Aorta (tissue), 5 donors: ENCODE results near the gene HP1BP3. TPM values are rescaled to one million over a fixed set of nuclear protein-coding genes. Genes with fewer than 3 reads are reported as not detected.
"Not testable (repeated sequence)": the region's sequence is repeated elsewhere in the genome, so short reads cannot be mapped to it uniquely, and the experiment has no call there.

ENCODE experiments used
- ATAC-seq: fragments of 200-7000 bp; cut with Tn5 transposase; one replicate; pipeline ENCODE4 v1.9.1; 2022; ENCODE audit warnings: moderate library complexity; ENCODE audit not compliant: low FRiP score
- DNase-seq, 2 donors: peaks; one replicate each; pipeline ENCODE4 v3.0.0-alpha.2; 2020
- H3K27ac ChIP-seq, 2 donors: one replicate each; pipeline ENCODE4 v1.5.1; 2013; ENCODE audit warnings: low read length in 2 of 2, mild to moderate bottlenecking in 2 of 2, moderate library complexity in 2 of 2, control low read depth in 1 of 2, inconsistent platforms in 1 of 2, low read depth in 1 of 2
- H3K27me3 ChIP-seq, 2 donors: one replicate each; pipeline ENCODE4 v1.6.1; 2013; ENCODE audit warnings: control low read depth in 1 of 2, low read length in 1 of 2, mild to moderate bottlenecking in 1 of 2, moderate library complexity in 1 of 2; ENCODE audit not compliant: insufficient read depth in 2 of 2, control insufficient read depth in 1 of 2
- H3K36me3 ChIP-seq, 2 donors: one replicate each; pipeline ENCODE4 v1.6.1; 2013; ENCODE audit warnings: control low read depth in 1 of 2, low read length in 1 of 2, mild to moderate bottlenecking in 1 of 2; ENCODE audit not compliant: insufficient read depth in 2 of 2, control insufficient read depth in 1 of 2
- H3K4me1 ChIP-seq, 2 donors: one replicate each; pipeline ENCODE4 v1.6.1; 2013; ENCODE audit warnings: low read length in 2 of 2, control low read depth in 1 of 2, mild to moderate bottlenecking in 1 of 2, moderate library complexity in 1 of 2; ENCODE audit not compliant: insufficient read depth in 2 of 2, control insufficient read depth in 1 of 2
- H3K4me3 ChIP-seq, 2 donors: one replicate each; pipeline ENCODE4 v1.5.1; 2013; ENCODE audit warnings: low read length in 2 of 2, control low read depth in 1 of 2, mild to moderate bottlenecking in 1 of 2
- H3K9me3 ChIP-seq: one replicate; pipeline ENCODE4 v1.6.1; 2013; ENCODE audit warnings: mild to moderate bottlenecking, low read length; ENCODE audit not compliant: control insufficient read depth
- WGBS, 2 donors: extraction: QIAGEN DNeasy Blood & Tissue Kit; methylation state at CpG; one replicate each; pipeline ENCODE4 v1.1.7; 2013; 5-methylcytosine and 5-hydroxymethylcytosine counted together
- intact Hi-C, 2 donors: fragments of 100-400 bp; cut with DNase I; formaldehyde crosslinking; loops; one replicate each; pipeline versions ENCODE4 v1.14.2 to v1.15.0; 2022
- polyA plus RNA-seq, 2 donors: library from polyadenylated mRNA; stranded (reverse); fragments of 200-250 nt; gene quantifications; one replicate each; pipeline ENCODE4 v1.2.3, GENCODE V29; 2013
- total RNA-seq, 2 donors: library from RNA; stranded (reverse); fragmentation: NEBNext Ultra II Directional; extraction: Animal tissue kit (Norgen Biotek cat#: 25700); gene quantifications; one replicate each; pipeline ENCODE4 v1.2.1, GENCODE V29; 2021
- donor health status: healthy with polysubstance abuse.
- donor health status: Bipolar disorder and iron deficiency.
- donor health status: DM: no; HTN: no; CAD: no.
- donor health status: DM: no; HTN: no; CAD: no.
- donor health status: DM: yes; HTN: yes; CAD: no.

Gene HP1BP3
- total and polyA plus RNA-seq, 4 donors: 54.0 to 247 (median 179) TPM

DNA sequence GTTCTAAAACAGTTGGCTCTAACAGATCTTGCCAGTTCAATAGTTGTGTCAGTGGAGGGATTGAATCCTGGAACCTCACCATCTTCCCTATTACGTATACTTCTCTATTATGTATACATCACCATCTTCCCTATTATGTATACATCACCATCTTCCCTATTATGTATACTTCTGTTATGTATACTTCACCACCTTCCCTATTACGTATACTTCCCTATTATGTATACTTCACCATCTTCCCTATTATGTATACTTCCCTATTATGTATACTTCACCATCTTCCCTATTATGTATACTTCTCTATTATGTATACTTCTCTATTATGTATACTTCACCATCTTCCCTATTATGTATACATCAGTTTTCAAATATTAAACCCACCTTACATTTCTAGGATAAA, 34.4 kb upstream of the HP1BP3 start:
- Histone ChIP-seq H3K36me3 (peaks cover 1 to 2% of the 10 kb centered on the region in 2 donors), H3K4me3 (no peak overlapping the region), H3K27me3 (no peaks in the 10 kb centered on the region), H3K9me3 (no peaks in the 10 kb centered on the region), H3K27ac (no peak overlapping the region), H3K4me1 (no peaks in the 10 kb centered on the region)
- WGBS, 2 donors: 46 to 47% methylated on average over 2 of the region's 2 CpGs
- DNase-seq: no peak
- intact Hi-C loops: no loop called here
- no peak for ATAC-seq

DNA sequence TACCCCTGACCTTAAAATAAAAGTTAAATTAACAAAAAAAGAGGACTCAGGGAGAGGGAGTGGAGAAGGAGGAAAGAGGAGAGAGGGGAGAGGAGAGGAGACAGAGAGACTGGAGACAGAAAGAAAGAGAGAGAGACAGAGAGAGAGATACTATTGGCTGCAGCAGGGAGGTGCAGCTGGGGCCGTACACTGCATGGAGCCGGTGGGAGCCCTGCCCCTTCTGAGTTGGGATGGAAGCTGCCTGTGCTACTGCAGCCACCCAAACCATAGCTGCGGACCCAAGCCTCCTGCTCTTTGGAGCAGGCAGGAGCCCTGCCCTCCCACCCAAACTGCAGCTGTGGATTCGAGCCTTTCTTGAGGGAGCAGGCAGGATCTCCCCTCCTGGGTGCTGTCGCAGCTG, 32.7 kb upstream of the HP1BP3 start:
- no peak for ATAC-seq
- no peaks in the 10 kb centered on the region for H3K27me3 ChIP-seq
- WGBS, 2 donors: 80 to 84% methylated on average over 5 of the region's 5 CpGs
- H3K27ac ChIP-seq: no peak overlapping the region
- H3K9me3 ChIP-seq: no peaks in the 10 kb centered on the region
- H3K4me3 ChIP-seq: no peak overlapping the region
- peaks cover 1 to 2% of the 10 kb centered on the region in 2 donors for H3K36me3 ChIP-seq
- intact Hi-C loops: no loop called here
- no peaks in the 10 kb centered on the region for H3K4me1 ChIP-seq
- DNase-seq: no peak

- Histone ChIP-seq H3K36me3 (no peaks in the 10 kb centered on the region), H3K4me1 (no peaks in the 10 kb centered on the region), H3K4me3 (no peak overlapping the region), H3K9me3 (no peaks in the 10 kb centered on the region), H3K27me3 (no peaks in the 10 kb centered on the region), H3K27ac (no peak overlapping the region)
- ATAC-seq: no peak
- no CpG with 5 or more reads among the region's 4 CpGs for WGBS, 2 donors
- intact Hi-C loops: no loop called here
- no peak for DNase-seq
Measured at GRCh38 chr1:20814534-20814871, 27.4 kb upstream of the HP1BP3 start.

GRCh38 chr1:20811916-20812315, 24.8 kb upstream of the HP1BP3 start:
- H3K9me3 ChIP-seq: no peaks in the 10 kb centered on the region
- no peaks in the 10 kb centered on the region for H3K27me3 ChIP-seq
- no peak for ATAC-seq
- H3K4me3 ChIP-seq: no peak overlapping the region
- WGBS, 2 donors: 73 to 75% methylated on average over 5 of the region's 5 CpGs
- no peaks in the 10 kb centered on the region for H3K4me1 ChIP-seq
- H3K27ac ChIP-seq: no peak overlapping the region
- H3K36me3 ChIP-seq: peaks cover 0 to 2% of the 10 kb centered on the region in 2 donors
- intact Hi-C loops: no loop called here
- DNase-seq: no peak

- WGBS, 2 donors: 95 to 98% methylated on average over 4 of the region's 4 CpGs
- Histone ChIP-seq H3K36me3 (no peaks in the 10 kb centered on the region), H3K4me3 (no peak overlapping the region), H3K27me3 (no peaks in the 10 kb centered on the region), H3K4me1 (no peaks in the 10 kb centered on the region), H3K27ac (no peak overlapping the region), H3K9me3 (no peaks in the 10 kb centered on the region)
- intact Hi-C loops: no loop called here
- DNase-seq (no peak), ATAC-seq (no peak)
Measured at GRCh38 chr1:20793236-20793635, 6.1 kb upstream of the HP1BP3 start.

DNA sequence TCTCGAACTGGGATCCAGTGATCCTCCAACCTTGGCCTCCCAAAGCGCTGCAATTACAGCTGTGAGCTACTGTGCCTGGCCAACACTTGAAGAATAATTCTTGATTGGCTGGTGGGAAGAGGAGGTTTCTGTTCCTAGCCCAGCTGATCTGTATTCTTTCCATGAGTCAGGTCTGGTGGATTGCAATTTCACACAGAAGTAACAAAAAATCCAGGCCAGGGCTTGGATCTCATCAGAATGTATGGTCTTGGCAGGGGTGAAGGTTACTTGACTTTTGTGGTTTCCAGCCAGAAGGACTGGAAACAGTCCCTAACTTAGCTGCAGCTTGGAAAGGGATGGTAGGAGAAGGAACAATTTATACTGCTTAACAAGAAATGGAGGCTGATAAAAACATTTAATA, 5.1 kb upstream of the HP1BP3 start:
- DNase-seq: no peak
- Histone ChIP-seq H3K27ac (no peak overlapping the region), H3K27me3 (no peaks in the 10 kb centered on the region), H3K4me1 (no peaks in the 10 kb centered on the region), H3K36me3 (no peaks in the 10 kb centered on the region), H3K9me3 (no peaks in the 10 kb centered on the region), H3K4me3 (no peak overlapping the region)
- intact Hi-C loops: no loop called here
- ATAC-seq: no peak
- WGBS, 2 donors: 18 to 36% methylated on average over 2 of the region's 2 CpGs

DNA sequence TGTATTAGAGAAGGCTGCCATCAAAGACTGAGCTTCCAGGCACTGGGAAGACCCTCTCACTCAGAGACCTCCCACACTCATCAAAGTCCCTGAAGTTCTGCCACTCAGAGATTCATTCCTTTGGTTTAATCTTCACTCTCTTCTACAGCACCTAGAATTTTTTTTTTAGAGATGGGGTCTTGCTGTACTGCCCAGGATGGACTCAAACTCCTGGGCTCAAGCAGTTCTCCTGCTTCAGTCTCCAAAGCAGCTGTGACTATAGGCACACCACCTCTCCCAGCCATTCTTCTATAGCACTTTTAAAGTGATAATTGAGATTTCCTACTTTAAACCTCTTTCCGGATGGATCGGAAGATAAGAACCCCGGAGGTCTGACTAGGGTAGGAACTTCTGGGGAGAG, 3.7 kb upstream of the HP1BP3 start:
- H3K4me1 ChIP-seq: no peaks in the 10 kb centered on the region
- H3K27me3 ChIP-seq: no peaks in the 10 kb centered on the region
- H3K27ac ChIP-seq: no peak overlapping the region
- WGBS, 2 donors: 90 to 93% methylated on average over 3 of the region's 3 CpGs
- H3K9me3 ChIP-seq: no peaks in the 10 kb centered on the region
- no peak overlapping the region for H3K4me3 ChIP-seq
- intact Hi-C loops: no loop called here
- DNase-seq (no peak), ATAC-seq (no peak)
- H3K36me3 ChIP-seq: no peaks in the 10 kb centered on the region

DNA sequence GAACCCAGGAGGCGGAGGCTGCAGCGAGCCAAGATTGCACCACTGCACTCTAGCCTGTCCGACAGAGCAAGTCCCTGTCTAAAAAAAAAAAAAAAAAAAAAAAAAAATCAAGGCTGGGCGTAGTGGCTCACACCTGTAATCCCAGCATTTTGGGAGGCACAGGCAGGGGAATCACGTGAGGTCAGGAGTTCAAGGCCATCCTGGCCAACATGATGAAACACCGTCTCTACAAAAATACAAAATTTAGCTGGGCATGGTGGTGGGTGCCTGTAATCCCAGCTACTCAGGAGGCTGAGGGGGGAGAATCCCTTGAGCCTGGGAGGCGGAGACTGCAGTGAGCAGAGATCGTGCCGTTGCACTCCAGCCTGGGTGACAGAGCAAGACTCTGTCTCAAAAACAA, 2.5 kb upstream of the HP1BP3 start:
- not testable (repeated sequence) for H3K27ac ChIP-seq, H3K4me1 ChIP-seq, H3K36me3 ChIP-seq, H3K9me3 ChIP-seq, H3K4me3 ChIP-seq, H3K27me3 ChIP-seq, DNase-seq, ATAC-seq
- intact Hi-C loops: loop anchor here in 1 of 2 donors (5.0 kb wide), 2 partner anchors 57 to 233 kb away; partner anchors contain the start of gene SH2D5
- 91 to 93% methylated on average over 9 of the region's 9 CpGs for WGBS, 2 donors

- intact Hi-C loops: loop anchor here in 1 of 2 donors (2.0 to 5.0 kb wide), 3 partner anchors 56 to 389 kb away; partner anchors contain the start of genes EIF4G3 and SH2D5
- 36 to 39% methylated on average over 22 of the region's 22 CpGs for WGBS, 2 donors
- no peak for DNase-seq
Measured at GRCh38 chr1:20787840-20788795, 1.0 kb upstream of the HP1BP3 start.

More at GRCh38 chr1:20787840-20788795, 1.0 kb upstream of the HP1BP3 start:
- no peaks in the 10 kb centered on the region for H3K27me3 ChIP-seq
- no peaks in the 10 kb centered on the region for H3K36me3 ChIP-seq
- no peak for ATAC-seq
- no peaks in the 10 kb centered on the region for H3K9me3 ChIP-seq
- H3K27ac ChIP-seq: peak overlapping the region; percentile 89 to 95
- H3K4me3 ChIP-seq: peak overlapping the region; percentile 59 to 83
- no peaks in the 10 kb centered on the region for H3K4me1 ChIP-seq
